ENCODE data around the gene DERA.
"Not testable (repeated sequence)": the region's sequence is repeated elsewhere in the genome, so short reads cannot be mapped to it uniquely, and the experiment has no call there.

DNA sequence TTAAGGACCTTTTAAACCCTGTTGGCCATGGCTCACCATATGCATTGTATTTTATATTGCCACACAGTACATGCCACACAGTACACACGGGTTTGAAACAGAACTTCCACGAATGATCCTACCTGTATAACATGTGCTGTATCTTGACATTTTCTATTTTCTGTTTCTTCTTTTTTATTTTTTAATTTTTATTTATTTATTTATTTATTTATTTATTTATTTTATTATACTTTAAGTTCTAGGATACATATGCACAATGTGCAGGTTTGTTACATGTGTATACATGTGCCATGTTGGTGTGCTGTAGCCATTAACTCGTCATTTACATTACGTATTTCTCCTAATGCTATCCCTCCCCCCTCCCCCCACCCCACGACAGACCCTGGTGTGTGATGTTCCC lies 32.4 kb downstream of the DERA start:
- TF ChIP-seq, protein P1, sequence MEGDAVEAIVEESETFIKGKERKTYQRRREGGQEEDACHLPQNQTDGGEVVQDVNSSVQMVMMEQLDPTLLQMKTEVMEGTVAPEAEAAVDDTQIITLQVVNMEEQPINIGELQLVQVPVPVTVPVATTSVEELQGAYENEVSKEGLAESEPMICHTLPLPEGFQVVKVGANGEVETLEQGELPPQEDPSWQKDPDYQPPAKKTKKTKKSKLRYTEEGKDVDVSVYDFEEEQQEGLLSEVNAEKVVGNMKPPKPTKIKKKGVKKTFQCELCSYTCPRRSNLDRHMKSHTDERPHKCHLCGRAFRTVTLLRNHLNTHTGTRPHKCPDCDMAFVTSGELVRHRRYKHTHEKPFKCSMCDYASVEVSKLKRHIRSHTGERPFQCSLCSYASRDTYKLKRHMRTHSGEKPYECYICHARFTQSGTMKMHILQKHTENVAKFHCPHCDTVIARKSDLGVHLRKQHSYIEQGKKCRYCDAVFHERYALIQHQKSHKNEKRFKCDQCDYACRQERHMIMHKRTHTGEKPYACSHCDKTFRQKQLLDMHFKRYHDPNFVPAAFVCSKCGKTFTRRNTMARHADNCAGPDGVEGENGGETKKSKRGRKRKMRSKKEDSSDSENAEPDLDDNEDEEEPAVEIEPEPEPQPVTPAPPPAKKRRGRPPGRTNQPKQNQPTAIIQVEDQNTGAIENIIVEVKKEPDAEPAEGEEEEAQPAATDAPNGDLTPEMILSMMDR (conservative IDR thresholded peaks at IDR 0.05 in 1 of 2, IDR thresholded peaks at IDR 0.05 in 1 of 2; ENCODE audit: low read depth in 1 of 2, low read length in 2 of 2): not testable (repeated sequence)
- TF ChIP-seq EZH2 (IDR thresholded peaks at IDR 0.05; ENCODE audit: low read length, missing control alignments): not testable (repeated sequence)

All from fibroblast of lung (primary cell).